HG03095 (cell line): Measurements from ENCODE around the gene OR2T4.

Source experiments
- ATAC-seq: cut with Tn5 transposase; IDR thresholded peaks from one replicate; pipeline ENCODE4 v1.9.1; 2021; ENCODE audit warnings: moderate library complexity; ENCODE audit not compliant: unreplicated experiment

Gene OR2T4, protein sequence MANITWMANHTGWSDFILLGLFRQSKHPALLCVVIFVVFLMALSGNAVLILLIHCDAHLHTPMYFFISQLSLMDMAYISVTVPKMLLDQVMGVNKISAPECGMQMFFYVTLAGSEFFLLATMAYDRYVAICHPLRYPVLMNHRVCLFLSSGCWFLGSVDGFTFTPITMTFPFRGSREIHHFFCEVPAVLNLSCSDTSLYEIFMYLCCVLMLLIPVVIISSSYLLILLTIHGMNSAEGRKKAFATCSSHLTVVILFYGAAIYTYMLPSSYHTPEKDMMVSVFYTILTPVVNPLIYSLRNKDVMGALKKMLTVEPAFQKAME

DNA sequence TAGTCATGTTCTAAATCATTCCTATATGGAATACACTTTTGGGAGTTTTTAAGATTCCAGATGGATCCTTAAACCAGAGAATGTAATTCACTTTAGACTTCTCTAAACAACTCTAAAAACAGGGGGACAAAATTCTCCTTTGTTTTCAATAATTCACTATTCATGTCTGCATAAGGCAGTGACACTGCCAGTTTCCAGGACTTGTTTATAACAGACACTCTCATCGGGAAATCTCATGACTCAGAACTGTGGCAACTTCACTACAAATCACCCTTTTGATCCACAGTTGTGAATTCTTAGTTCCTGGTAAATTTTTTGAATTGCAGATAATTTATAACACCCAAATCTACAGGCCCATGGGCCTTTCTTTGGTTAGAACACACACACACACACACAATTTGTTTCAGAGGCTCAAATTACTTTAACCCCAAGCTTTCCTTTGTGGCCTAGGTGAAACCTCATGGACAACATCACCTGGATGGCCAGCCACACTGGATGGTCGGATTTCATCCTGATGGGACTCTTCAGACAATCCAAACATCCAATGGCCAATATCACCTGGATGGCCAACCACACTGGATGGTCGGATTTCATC, at the start of gene OR2T4:
Gene OR2T4, plus strand, starts transcription at position 545 of the 595 bp plus-strand sequence. Its CDS starts 0 bp downstream, at position 545.
- no peak for ATAC-seq

DNA sequence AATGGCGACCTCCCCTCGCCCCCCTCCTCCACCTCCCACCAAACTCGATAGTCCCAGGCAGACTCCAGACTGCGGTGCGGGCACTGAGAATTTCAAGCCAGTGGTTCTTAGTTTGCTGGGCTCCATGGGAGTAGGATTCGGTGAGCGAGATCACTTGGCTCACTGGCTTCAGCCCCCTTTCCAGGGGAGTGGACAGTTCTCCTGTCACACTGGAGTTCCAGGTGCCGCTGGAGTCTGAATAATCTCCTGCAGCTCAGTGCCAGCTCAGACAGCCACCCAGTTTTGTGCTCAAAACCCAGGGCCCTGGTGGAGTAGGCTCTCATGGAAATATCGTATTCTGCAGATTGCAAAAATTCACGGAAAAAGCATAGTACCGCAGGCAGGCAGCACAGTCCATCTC, 44.7 kb upstream of the OR2T4 start:
- no peak for ATAC-seq

DNA sequence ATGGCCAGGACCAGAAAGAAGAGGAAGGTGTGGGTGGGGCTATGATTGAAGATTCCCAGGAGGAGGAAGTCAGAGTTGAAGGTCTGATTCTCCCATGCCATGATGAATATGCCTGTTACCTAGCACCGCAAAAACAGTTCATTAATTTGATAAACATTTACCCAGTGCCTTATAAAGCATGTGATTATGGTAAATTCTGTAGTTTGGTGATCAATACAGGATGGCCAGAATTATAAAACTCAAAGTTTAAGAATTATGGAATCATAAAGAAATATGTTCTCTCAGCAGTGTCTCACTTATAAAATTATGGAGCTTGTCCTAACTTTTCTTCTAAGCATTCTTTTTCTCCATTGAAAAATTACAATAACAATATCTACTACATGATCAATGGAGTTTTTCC, 37.0 kb upstream of the OR2T4 start, which contains the start of gene OR2M7:
Gene OR2M7, minus strand, starts transcription at position 101 of the 400 bp plus-strand sequence. Its CDS starts 0 bp downstream, at position 101.
- ATAC-seq, result no peak

DNA sequence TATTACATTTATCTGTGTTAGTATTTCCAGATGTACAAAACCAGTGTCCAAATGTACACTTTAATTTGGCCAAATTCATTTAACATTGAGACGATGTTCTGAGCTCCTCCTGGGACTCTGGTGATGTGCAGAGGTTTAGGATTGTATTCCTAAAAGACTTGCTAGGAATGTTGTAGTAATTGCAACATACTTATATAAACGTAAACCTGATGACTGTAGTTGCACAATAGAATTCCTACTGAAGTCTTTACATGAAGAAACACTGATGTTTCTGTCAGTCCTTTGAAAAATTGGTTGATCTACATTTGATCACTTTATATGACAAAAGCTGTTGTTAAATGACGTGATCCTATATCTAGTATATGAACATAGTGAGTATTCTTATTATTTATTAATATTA, 18.0 kb upstream of the OR2T4 start:
- no peak for ATAC-seq

DNA sequence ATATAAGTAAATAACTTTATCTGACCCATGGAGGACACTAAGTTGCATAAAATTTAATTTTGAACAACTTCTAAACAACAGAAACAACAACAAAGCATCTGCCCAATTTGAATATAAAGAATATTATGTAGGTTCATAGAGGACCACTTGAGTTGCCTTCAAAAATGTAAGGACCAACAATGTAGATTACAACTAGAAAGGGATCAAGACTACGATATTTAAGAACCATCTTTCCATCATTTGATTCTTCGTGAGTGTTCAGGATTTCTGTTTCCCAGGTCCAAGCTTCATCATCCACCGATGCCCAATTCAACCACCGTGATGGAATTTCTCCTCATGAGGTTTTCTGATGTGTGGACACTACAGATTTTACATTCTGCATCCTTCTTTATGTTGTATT, 13.0 kb upstream of the OR2T4 start, which contains the start of gene OR14C36:
Gene OR14C36, plus strand, starts transcription at position 301 of the 400 bp plus-strand sequence. Its CDS starts 0 bp downstream, at position 301.
- no peak for ATAC-seq

DNA sequence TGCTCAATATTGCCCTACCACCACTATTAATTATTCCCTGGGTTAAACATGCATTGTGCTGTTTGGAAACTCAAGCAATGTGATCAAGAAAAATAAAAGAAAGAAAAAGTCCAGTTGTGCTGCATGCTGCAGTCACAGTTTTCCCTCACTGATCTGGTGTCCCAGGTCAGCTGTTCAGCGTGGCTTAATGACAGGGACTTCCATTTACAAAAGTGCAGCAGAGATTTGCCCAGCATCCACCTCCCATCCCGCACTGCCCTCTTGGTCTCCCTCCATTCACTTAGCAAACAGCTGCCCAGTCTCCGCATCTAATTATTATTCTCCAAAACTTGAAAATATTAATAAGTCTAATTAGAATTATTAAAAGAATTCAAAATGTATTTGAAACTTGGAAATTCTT, 2.0 kb upstream of the OR2T4 start:
- ATAC-seq, result no peak

DNA sequence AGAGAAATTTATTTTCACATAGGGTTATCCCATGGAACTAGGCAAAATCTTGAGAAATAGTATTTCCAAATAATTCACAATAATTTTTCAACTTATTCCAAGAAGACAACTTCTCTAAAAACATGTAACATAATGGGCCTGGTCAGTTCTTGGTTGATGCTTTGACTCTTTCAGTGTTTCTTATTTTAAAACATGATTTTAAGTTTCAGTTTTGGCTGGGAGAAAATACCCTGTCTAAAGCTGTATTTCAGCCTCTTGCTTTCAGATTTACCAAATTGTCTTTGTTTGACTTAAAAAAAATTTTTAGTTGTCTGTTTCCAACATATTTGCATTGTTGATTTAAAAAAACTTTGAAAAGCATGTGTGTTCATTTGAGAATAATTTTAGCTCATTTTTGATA, 5.1 kb downstream of the OR2T4 start:
- no peak for ATAC-seq

DNA sequence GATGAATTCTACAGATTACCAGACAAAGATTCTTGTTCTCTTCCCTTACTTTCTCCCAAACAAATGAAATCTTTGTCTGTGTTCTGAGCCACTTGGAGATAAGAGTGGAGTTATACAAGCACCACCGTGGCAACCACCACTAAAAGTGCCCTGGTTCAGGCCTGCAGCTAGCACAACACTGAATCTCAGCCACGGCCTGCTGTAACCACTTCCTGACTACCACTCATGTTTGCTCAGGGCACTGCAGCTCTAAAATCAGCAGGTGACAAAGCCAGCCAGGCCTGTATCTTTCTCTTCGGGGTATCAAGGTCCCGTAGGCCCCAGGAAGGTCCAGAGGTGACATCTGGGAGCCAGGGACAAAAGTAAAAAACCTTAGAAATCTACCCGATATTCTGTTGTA, 10.9 kb downstream of the OR2T4 start:
- no peak for ATAC-seq

DNA sequence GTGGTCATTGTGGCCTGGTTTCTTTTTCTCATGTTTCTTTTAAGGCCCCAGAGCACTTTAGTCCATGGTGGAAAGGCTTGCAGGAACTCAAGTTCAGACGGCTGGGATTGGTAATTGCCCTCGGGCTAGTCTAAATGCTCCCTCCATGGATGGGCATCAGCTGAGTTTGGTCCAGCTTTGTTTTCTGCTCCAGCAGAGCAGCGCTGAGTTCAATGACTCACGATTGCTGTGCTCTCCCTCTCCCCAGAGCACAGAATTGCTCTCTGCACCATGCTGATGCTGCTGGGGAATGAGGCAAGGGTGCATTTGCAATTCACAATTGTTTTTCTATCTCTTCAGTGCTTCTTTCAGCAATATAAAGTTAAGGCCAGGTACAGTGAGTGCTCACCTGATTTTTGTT, 12.3 kb downstream of the OR2T4 start:
- no peak for ATAC-seq

DNA sequence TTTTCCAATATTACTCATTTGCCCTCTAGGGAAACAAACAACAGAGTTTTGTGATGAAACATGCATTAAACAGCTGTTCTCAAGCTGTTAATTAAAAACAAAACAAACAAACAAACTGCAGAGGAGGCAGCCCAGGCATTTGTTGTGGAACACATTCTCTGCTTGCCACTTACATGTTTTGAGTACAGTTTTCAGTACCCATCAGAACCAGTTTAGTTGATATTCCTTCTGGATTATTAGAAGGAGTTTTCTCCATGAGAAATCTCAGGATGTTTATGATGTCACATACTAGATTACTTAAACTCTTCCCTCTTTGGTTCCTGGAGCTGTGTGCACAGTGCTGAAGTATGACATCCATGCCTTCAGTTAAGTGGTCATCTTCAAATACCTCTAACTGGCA, 14.0 kb downstream of the OR2T4 start, which contains the start of gene OR2T6:
Gene OR2T6, plus strand, starts transcription at position 301 of the 400 bp plus-strand sequence. CDS start 11,863 bp downstream, outside the sequence.
- ATAC-seq, result no peak

DNA sequence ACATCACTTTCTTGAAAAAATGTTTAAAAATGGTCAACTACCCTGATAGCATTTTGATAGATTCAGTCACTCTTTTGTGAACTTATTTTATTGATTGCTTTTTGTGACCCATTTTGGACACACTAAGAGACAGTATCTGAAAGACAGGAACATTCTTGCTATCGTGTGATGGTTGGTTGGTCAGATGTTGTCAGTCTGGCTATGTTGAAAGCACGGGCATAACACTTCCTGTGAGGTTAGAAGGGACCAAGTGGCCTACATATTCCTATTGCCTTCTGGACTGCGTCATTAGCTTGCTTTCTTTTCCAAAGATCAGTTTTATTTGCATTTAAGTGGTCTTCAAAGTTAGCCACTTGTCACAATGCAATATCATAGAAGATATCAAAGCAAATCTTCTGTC, 15.5 kb downstream of the OR2T4 start:
- no peak for ATAC-seq

DNA sequence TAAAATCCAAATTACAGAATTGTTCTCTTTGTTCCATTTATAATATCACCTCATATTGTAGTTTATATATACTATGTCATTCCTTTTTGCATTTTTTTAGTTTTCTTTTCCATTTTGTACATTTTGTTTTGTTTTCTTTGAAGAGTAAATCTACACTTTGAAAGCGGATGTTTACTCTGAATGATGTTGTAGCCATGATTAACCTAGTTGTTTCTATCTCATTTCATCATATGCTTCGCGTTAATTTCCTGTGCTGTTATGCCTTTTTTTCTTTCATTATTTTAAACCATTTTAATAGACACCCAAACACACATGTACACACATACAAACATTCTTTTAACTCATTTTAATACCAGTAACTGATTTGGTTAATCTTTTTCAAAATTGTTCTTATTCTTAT, 19.4 kb downstream of the OR2T4 start:
- no peak for ATAC-seq

DNA sequence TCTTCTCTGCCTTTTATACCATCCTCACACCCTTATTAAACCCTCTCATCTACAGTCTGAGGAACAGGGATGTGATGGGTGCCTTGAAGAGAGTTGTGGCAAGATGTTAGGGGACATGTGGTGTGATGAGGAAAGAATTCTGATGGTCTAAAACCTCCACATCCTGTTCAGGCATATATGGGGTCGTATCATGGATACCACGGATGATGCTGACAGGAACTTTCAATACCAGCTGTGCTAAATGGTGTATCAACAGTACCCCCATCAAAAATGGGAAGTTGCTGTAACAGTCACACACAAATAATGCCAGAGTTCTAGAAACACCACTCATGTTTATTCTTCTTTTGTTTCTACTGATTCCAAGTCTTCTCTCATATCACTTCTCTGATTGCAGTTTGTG, 27.0 kb downstream of the OR2T4 start:
- ATAC-seq, result no peak

DNA sequence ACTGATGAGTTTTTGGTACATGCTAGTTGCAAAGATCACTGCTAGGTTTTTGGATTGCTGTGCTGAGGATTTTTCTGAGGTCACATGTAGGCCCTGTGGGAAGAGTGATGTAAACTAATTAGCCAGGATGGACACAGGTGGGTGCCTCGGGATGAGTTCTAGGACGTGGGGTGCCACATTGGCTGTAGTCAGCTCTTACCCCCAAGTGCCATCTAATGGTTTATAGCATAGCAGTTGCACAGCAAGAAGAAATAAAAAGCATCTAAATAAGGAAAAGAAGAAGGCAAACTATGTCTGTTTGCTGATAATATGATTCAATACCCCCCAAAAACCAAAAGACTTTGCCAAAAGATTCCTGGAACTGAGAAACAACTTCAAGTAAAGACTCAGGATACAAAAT, 31.6 kb downstream of the OR2T4 start:
- no peak for ATAC-seq

DNA sequence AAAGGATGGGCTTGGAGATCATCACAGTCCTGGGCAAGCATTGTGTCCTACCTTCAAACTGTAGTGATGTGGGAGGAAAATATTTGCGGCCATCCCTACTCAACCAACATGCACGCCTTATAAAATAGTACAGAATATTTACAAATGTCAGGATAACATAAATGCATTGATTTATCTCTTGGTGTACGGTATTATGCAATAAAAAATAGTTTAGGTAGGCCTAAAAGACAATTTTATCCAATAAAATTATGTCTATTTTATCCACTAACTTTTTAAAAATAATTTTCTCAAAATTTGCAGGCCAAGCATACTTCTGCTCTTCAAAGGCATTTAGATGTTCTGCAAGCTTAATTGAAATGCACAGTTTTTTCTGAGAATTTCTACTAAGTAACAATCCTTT, 41.3 kb downstream of the OR2T4 start, which contains the start of gene OR2T1:
Gene OR2T1, plus strand, starts transcription at position 301 of the 400 bp plus-strand sequence. CDS start 3,100 bp downstream, outside the sequence.
- no peak for ATAC-seq

DNA sequence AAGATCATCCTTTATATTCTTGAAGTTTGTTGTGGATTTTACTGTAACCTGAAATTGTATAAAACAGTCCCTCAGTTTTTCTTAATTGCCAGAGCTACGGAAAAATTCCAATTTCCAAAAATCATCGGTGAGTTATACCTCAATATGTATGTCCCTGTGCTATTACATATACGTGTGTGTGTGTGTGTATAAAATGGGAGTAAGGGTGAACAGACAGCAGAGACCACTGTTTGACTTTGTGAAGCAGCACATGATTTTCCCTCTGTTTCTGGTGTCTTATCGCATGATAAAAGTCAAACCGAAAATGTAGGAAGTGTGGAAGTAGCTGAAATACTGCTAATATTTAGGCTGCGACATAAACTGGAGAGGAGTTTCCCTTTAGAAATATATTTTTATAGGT, 42.6 kb downstream of the OR2T4 start:
- no peak for ATAC-seq

DNA sequence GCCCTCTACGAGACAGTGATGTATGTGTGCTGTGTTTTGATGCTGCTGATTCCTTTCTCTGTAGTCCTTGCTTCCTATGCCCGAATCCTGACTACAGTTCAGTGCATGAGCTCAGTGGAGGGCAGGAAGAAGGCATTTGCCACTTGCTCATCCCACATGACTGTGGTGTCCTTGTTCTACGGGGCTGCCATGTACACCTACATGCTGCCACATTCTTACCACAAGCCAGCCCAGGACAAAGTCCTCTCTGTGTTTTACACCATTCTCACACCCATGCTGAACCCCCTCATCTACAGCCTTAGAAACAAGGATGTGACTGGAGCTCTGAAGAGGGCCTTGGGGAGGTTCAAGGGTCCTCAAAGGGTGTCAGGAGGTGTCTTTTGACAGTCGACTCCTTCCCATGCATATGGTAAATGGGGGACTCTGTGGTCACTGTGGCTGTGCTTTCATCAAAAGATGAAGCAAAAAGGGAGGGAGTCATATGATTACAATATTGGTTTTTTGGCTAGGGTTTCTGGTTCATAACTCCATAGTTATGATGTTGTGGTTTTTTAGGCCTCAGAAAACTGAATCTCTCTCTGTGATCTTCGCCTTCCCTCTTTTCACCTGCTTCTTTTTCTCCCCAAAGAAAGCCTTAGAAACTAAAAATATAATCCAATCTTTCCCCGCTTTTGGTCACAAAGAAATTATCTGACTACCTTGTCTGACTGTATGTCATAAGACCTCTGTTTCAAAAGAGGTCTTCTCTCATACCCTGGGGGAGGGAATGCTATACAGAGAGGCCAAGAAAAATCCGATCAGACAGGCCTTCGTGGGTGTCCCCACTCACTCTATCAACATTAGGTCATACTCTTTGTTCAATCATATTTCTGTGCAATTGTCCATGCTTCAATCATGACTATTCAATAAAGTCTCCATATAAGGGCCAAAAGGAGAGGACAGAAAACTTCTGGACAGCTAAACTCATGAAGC, 45.5 kb downstream of the OR2T4 start:
- ATAC-seq, result no peak
